BLaER1 (cell line): ENCODE data around the gene PPM1L.
A peak's percentile ranks its signal among the peaks of the same experiment; 100 is the strongest.

Experiments
- H3K27ac ChIP-seq: shearing (Covaris generic); formaldehyde crosslinking; 2 replicates; pipeline ENCODE4 v1.8.1; 2022
- H3K27me3 ChIP-seq: shearing (Covaris generic); formaldehyde crosslinking; 2 replicates; pipeline ENCODE4 v1.8.1; 2022
- H3K36me3 ChIP-seq: shearing (Covaris generic); formaldehyde crosslinking; 2 replicates; pipeline ENCODE4 v1.8.1; 2022
- H3K4me1 ChIP-seq: shearing (Covaris generic); formaldehyde crosslinking; 2 replicates; pipeline ENCODE4 v1.8.1; 2022
- H3K4me2 ChIP-seq: shearing (Covaris generic); formaldehyde crosslinking; 2 replicates; pipeline ENCODE4 v1.8.1; 2022
- H3K4me3 ChIP-seq: shearing (Covaris generic); formaldehyde crosslinking; 2 replicates; pipeline ENCODE4 v1.8.1; 2022
- H3K9ac ChIP-seq: shearing (Covaris generic); formaldehyde crosslinking; 2 replicates; pipeline ENCODE4 v1.8.1; 2022
- H3K9me3 ChIP-seq: shearing (Covaris generic); formaldehyde crosslinking; 2 replicates; pipeline ENCODE4 v1.8.1; 2022
- H4K20me1 ChIP-seq: shearing (Covaris generic); formaldehyde crosslinking; 2 replicates; pipeline ENCODE4 v1.8.1; 2022
- Cebpa-rat ChIP-seq: shearing (Covaris generic); IDR thresholded peaks from 2 replicates; pipeline ENCODE4 v1.8.1; 2022

PPM1L gene

DNA sequence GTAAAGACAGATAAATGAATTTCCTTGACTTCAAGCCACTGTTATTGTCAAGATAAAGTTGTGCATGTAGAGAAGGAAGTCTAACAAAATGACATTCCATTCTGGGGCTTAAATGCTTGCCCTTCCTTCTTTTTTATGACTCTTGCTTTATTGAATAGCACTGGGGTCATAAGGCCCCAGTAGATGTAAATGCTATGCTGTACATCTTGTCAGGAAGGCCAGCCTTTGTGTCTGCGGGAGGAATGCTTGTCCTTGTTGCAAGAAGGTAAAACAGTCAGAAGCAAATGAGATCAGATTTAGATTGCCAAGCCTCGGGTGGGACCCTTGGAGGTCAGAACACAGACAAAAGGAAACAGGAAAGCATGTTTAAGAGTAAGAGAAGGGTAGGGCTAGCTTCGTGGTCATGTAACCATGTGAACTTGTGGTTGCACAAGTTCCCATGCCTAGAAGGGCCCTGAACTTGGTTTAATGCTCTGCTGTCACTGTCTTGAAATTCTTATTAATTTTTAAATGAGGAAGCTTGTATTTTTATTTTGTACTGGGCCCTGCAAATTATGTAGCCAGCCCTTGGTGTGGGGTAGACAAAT lies 81.5 kb downstream of the PPM1L start:
- no peak for TF ChIP-seq Cebpa-rat
- H3K27me3 ChIP-seq = no peaks in the 10 kb centered on the region
- H3K27ac ChIP-seq = no peak overlapping the region
- H3K9ac ChIP-seq = no peak overlapping the region
- peaks cover 7% of the 10 kb centered on the region for H3K4me1 ChIP-seq
- 0 out of 2 replicates have a peak, but pooled peaks cover 4% of the 10 kb centered on the region for H3K9me3 ChIP-seq
- no peak overlapping the region for H3K4me3 ChIP-seq
- H4K20me1 ChIP-seq = no peaks in the 10 kb centered on the region; the same call in 1 of the 2 replicates
- H3K36me3 ChIP-seq = no peaks in the 10 kb centered on the region
- H3K4me2 ChIP-seq = peak overlapping the region; percentile 33

DNA sequence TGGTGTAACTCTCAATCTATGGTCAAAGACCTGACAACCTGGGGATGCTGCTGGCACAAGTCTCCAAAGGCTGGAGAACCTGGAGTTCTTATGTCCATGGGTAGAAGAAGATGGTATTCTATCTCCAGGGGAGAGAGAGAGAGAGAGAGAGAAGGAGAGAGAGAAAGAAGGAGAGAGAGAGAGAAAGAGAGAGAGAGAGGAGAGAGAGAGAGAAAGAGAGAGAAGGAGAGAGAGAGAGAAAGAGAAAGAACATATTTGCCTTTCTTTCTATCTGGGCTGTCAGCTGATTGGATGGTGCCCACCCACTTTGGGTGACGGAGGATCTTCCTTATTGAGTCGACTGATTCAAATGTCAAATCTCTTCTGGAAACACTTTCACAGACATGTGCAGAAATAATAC lies 84.6 kb downstream of the PPM1L start:
- Histone ChIP-seq H3K4me1 (peaks cover 7% of the 10 kb centered on the region), H4K20me1 (no peaks in the 10 kb centered on the region), H3K27ac (no peak overlapping the region), H3K9ac (no peak overlapping the region), H3K36me3 (no peaks in the 10 kb centered on the region), H3K4me3 (no peak overlapping the region), H3K4me2 (no peak overlapping the region), H3K27me3 (no peaks in the 10 kb centered on the region), H3K9me3 (0 out of 2 replicates have a peak, but pooled peaks cover 4% of the 10 kb centered on the region)
- TF ChIP-seq Cebpa-rat = no peak

DNA sequence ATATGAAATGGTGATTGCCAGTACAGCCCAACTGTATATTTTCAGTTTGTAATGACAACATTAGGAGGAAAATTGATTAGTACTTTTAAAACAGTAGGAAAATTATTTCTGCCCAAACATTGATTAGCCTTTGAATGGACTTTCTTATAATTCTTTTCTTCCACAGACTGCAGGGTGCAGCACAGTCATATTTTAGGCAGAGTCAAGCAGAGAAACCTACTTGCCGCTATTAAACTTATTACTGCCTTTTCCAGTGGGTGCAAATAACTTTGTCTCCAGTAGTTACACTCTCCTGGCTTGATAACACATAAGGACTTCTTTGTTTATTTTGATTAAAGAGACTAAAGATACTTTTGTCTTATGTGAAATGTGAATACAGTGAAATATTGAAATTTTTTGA lies 85.4 kb downstream of the PPM1L start:
- Histone ChIP-seq H3K4me1 (peaks cover 7% of the 10 kb centered on the region), H3K4me3 (no peak overlapping the region)
- TF ChIP-seq Cebpa-rat = no peak

DNA sequence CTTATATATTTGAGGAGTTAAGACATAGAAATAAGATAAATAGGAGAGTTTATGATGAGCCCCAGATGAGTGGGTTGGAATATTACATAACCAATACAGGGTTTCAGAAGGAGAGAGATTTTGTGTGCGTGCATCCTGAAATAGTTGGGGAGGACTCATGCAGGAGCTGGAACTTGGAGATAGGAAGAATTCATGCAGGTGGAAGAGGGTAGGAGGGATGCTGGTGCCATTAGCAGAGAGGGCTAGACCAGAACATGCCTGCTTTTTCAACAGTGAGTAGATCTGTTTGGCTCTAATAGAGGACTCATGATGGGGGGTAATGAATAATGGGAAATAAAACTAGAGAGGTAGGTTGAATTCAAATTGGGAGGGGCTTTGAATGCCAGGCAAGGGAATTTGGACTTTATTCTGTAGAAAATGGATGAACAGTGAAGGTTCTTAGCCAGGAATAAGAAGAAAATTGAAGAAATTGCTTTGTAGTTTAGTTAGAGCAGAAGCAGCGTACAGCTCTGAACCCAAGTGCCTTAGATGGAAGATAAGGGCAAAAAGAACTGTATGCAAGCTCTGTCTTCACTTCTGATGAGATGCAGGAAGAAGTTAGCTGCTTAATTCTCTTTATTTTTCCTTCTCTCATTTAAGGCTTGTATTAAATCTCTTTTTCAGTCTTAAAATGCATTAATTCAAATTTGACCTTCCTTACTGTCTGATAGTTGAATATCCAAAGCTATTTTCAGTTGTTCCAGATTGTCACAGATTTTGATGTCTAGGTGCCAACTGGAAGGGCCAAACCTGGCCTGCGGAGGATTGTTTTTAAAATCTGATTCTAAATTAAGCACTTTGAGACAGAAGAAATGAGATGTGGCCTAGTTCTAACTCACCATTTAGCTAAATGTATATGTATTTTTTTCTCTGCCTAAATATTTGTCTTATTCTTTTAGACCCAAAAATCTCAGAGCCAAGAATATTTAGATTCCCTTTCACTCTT lies 86.3 kb downstream of the PPM1L start:
- H3K9me3 ChIP-seq = 0 out of 2 replicates have a peak, but pooled peaks cover 4% of the 10 kb centered on the region
- H3K27ac ChIP-seq = no peak overlapping the region
- no peaks in the 10 kb centered on the region for H3K36me3 ChIP-seq
- H4K20me1 ChIP-seq = no peaks in the 10 kb centered on the region
- no peak overlapping the region for H3K4me3 ChIP-seq
- H3K4me2 ChIP-seq = no peak overlapping the region
- no peak overlapping the region for H3K9ac ChIP-seq
- H3K27me3 ChIP-seq = no peaks in the 10 kb centered on the region
- no peak for TF ChIP-seq Cebpa-rat
- peaks cover 4% of the 10 kb centered on the region for H3K4me1 ChIP-seq

More for the DNA sequence above, 85.4 kb downstream of the PPM1L start:
- 0 out of 2 replicates have a peak, but pooled peaks cover 4% of the 10 kb centered on the region for H3K9me3 ChIP-seq
- H3K36me3 ChIP-seq = no peaks in the 10 kb centered on the region
- H4K20me1 ChIP-seq = no peaks in the 10 kb centered on the region
- no peak overlapping the region for H3K4me2 ChIP-seq
- no peak overlapping the region for H3K9ac ChIP-seq
- H3K27ac ChIP-seq = no peak overlapping the region
- no peaks in the 10 kb centered on the region for H3K27me3 ChIP-seq

DNA sequence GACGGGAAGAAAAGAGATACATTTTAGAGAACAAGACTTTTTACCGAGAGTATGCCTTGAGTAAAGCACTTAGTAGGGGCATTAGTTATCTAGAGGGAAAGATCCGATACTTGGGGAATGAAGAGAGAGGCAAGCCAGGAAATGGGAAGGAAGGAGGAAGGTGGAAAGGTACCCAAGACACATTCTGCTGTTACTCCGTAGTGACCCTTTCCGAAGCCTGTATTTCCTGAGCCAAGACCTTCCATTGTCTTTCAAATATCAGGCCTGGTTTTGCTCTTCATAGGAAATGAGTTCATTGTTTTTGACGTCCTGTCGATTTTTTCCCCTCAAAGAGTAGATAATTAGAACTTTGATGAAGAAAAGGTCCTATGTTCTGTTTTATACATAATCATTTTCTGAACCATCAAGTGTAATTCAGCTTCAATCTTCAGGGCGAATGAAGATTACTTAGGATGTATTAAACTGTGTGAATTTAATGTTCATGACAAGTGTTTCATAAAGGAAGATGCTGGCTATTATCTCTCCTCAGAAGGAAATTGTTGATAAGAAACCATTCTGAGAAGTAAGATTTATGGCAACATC lies 95.7 kb downstream of the PPM1L start:
- Histone ChIP-seq H3K9ac (no peak overlapping the region), H3K4me3 (no peak overlapping the region), H3K36me3 (no peaks in the 10 kb centered on the region), H3K4me1 (peaks cover 4% of the 10 kb centered on the region; the same call in 1 of the 2 replicates), H3K9me3 (peaks cover 11% of the 10 kb centered on the region; the same call in 1 of the 2 replicates), H3K27me3 (no peaks in the 10 kb centered on the region), H3K4me2 (no peak overlapping the region), H3K27ac (no peak overlapping the region), H4K20me1 (peaks cover 9% of the 10 kb centered on the region; the same call in 1 of the 2 replicates)
- TF ChIP-seq Cebpa-rat = no peak

DNA sequence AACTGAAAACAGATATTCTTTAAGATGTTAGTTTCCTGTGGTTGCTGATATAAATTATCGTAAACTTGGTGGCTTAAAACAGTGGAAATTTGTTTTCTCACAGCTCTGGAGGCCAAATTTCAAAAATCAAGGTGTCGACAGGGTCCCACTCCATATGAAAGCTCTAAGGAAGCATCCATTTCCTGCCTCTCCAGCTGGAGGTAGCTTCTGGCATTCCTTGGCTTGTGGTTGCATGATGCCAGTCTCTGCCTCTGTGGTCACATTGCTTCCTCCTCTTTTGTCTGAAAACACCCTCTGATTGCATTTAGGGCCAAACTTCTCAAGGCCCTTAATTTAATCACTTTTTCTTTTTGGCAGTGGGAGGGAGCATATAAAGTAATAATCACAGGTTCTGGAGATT lies 96.8 kb downstream of the PPM1L start:
- no peak for TF ChIP-seq Cebpa-rat
- peaks cover 4% of the 10 kb centered on the region; the same call in 1 of the 2 replicates for H3K4me1 ChIP-seq
- no peaks in the 10 kb centered on the region for H3K36me3 ChIP-seq
- no peak overlapping the region for H3K4me3 ChIP-seq
- no peak overlapping the region for H3K4me2 ChIP-seq
- no peak overlapping the region for H3K9ac ChIP-seq
- peaks cover 11% of the 10 kb centered on the region; the same call in 1 of the 2 replicates for H3K9me3 ChIP-seq
- peaks cover 9% of the 10 kb centered on the region; the same call in 1 of the 2 replicates for H4K20me1 ChIP-seq
- H3K27me3 ChIP-seq = no peaks in the 10 kb centered on the region
- no peak overlapping the region for H3K27ac ChIP-seq

DNA sequence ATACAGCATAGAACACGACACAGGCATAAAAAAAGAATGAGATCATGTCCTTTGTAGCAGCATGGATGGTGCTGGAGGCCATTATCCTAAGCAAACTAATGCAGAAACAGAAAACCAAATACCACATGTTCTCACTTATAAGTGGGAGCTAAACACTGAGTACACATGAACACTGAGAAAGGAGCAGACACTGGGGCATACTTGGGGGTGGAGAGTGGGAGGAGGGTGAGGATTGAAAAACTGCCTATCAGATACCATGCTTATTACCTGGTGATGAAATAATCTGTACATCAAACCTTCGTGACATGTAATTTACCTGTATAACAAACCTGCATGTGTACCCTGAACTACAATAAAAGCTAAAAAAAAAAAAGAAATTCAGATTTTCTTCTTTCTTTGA lies 100.4 kb downstream of the PPM1L start:
- H3K27me3 ChIP-seq = no peaks in the 10 kb centered on the region
- H3K9ac ChIP-seq = no peak overlapping the region
- H3K36me3 ChIP-seq = no peaks in the 10 kb centered on the region
- H3K9me3 ChIP-seq = peaks cover 11% of the 10 kb centered on the region; the same call in 1 of the 2 replicates
- H3K27ac ChIP-seq = no peak overlapping the region
- no peak overlapping the region for H3K4me2 ChIP-seq
- TF ChIP-seq Cebpa-rat = no peak
- no peak overlapping the region for H3K4me3 ChIP-seq
- H3K4me1 ChIP-seq = peaks cover 4% of the 10 kb centered on the region; the same call in 1 of the 2 replicates
- H4K20me1 ChIP-seq = no peaks in the 10 kb centered on the region

DNA sequence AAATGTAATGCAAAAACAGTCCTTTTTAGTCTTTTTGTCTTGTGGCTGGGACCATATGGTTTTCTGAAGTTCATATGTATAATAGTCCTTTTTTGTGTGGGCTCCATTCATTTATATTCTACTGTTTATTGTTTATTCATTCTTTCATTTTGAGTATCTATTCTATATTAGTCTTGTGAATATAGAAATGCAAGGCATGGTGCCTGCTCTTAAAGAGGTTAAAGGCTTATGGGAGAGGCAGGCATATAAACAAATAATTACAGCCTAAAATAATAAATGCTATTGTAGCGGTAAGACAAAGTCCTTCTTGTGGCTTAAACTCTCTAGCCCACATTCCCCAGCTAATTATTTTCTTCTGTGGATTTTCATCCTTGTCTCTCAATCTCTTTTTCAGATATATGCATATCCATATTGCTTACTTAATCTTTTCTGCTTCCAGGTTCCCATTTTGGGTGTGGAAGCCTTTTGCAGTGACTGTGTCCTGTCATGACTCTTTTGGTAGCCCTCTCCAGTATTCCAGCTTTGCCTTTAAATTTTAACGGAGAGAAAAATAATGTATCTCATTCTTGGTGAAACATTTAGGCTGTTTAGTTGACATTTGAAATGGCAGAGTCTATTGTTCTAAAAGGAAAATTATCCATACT lies 101.6 kb downstream of the PPM1L start:
- Histone ChIP-seq H3K9me3 (peaks cover 10% of the 10 kb centered on the region; the same call in 1 of the 2 replicates), H3K4me2 (no peak overlapping the region), H3K4me1 (peaks cover 4% of the 10 kb centered on the region; the same call in 1 of the 2 replicates), H3K27ac (no peak overlapping the region), H3K9ac (no peak overlapping the region), H3K4me3 (no peak overlapping the region), H3K36me3 (no peaks in the 10 kb centered on the region), H4K20me1 (no peaks in the 10 kb centered on the region), H3K27me3 (no peaks in the 10 kb centered on the region)
- TF ChIP-seq Cebpa-rat = no peak

DNA sequence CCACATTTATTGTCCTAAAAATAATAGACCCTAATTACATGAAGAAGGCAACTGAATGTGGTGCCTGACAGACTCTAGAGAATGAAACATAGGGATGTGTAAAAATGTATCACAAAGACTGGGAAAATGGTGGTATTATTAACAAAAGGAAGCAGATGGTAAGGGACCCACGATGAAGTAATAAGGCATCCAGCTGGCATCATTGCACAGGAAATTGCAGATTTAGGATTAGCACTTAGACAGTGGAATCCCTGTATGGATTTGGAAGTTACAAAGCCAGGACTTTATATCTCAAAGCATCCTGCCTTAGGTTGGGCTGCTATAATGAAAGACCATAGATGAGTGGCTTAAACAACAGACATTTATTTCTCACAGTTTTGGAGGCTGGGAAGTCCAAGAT lies 104.3 kb downstream of the PPM1L start:
- Histone ChIP-seq H3K4me2 (no peak overlapping the region), H3K36me3 (no peaks in the 10 kb centered on the region), H3K4me1 (no peaks in the 10 kb centered on the region), H3K27ac (no peak overlapping the region), H3K27me3 (no peaks in the 10 kb centered on the region), H4K20me1 (no peaks in the 10 kb centered on the region), H3K4me3 (no peak overlapping the region), H3K9ac (no peak overlapping the region), H3K9me3 (no peaks in the 10 kb centered on the region)
- no peak for TF ChIP-seq Cebpa-rat
